ENCODE results near the gene B9D1.

The B9D1 gene

GRCh38 chr17:19376811-19377210 lies 14.3 kb upstream of the B9D1 start:
- DNase-seq (ENCODE audit: low spot score), result no peak

GRCh38 chr17:19375732-19376131 lies 13.2 kb upstream of the B9D1 start:
- no peak for DNase-seq (ENCODE audit: low spot score)

GRCh38 chr17:19374136-19374535 lies 11.6 kb upstream of the B9D1 start:
- DNase-seq (ENCODE audit: low spot score), result no peak

- DNase-seq (ENCODE audit: low spot score), result no peak
Measured at GRCh38 chr17:19372866-19373504, 10.5 kb upstream of the B9D1 start.

GRCh38 chr17:19372439-19372838 lies 9.9 kb upstream of the B9D1 start:
- no peak for DNase-seq (ENCODE audit: low spot score)

GRCh38 chr17:19372011-19372370 lies 9.5 kb upstream of the B9D1 start:
- no peak for DNase-seq (ENCODE audit: low spot score)

GRCh38 chr17:19371259-19372010 lies 8.9 kb upstream of the B9D1 start:
- no peak for DNase-seq (ENCODE audit: low spot score)

- DNase-seq (ENCODE audit: low spot score), result no peak
Measured at GRCh38 chr17:19370493-19370960, 8.0 kb upstream of the B9D1 start.

- DNase-seq (ENCODE audit: low spot score), result no peak
Measured at GRCh38 chr17:19369846-19370492, 7.4 kb upstream of the B9D1 start.

GRCh38 chr17:19369107-19369778 lies 6.7 kb upstream of the B9D1 start:
- no peak for DNase-seq (ENCODE audit: low spot score)

GRCh38 chr17:19368229-19368628 lies 5.7 kb upstream of the B9D1 start:
- DNase-seq (ENCODE audit: low spot score), result no peak

GRCh38 chr17:19366637-19366972 lies 4.1 kb upstream of the B9D1 start:
- no peak for DNase-seq (ENCODE audit: low spot score)

GRCh38 chr17:19365833-19366636 lies 3.5 kb upstream of the B9D1 start:
- DNase-seq (ENCODE audit: low spot score), result no peak

- DNase-seq (ENCODE audit: low spot score), result no peak
Measured at GRCh38 chr17:19365499-19365817, 2.9 kb upstream of the B9D1 start.

- no peak for DNase-seq (ENCODE audit: low spot score)
Measured at GRCh38 chr17:19364699-19365498, 2.4 kb upstream of the B9D1 start.

GRCh38 chr17:19363460-19364035 lies 1.0 kb upstream of the B9D1 start:
- no peak for DNase-seq (ENCODE audit: low spot score)

GRCh38 chr17:19363114-19363438 lies 553 bp upstream of the B9D1 start:
- DNase-seq (ENCODE audit: low spot score), result no peak

- no peak for DNase-seq (ENCODE audit: low spot score)
Measured at GRCh38 chr17:19361944-19362276, 613 bp downstream of the B9D1 start.

GRCh38 chr17:19361326-19361725 lies 1.2 kb downstream of the B9D1 start:
- DNase-seq (ENCODE audit: low spot score), result no peak

- no peak for DNase-seq (ENCODE audit: low spot score)
Measured at GRCh38 chr17:19360772-19361171, 1.8 kb downstream of the B9D1 start.

GRCh38 chr17:19359856-19360255 lies 2.7 kb downstream of the B9D1 start:
- no peak for DNase-seq (ENCODE audit: low spot score)
